Right lobe of liver (tissue), 4 donors: ENCODE data around the gene IQSEC3.

Source experiments
- CTCF ChIP-seq, 4 donors: fragments of 200-600 bp in 3 of 4; fragments of 450-650 bp in 1 of 4; IDR thresholded peaks; one replicate each; pipeline versions ENCODE4 v1.5.1 to v1.8.0; 2016 to 2022; ENCODE audit warnings: antibody characterized with exemption in 4 of 4, mild to moderate bottlenecking in 2 of 4
- POLR2A ChIP-seq: fragments of 450-650 bp; IDR thresholded peaks from one replicate; pipeline ENCODE4 v1.6.1; 2017; ENCODE audit warnings: antibody characterized with exemption, mild to moderate bottlenecking
- donor health status: DM: no; HTN: no; CAD: no.
- donor health status: DM: no; HTN: no; CAD: no.
- donor health status: DM: no; HTN: yes; CAD: no.

DNA sequence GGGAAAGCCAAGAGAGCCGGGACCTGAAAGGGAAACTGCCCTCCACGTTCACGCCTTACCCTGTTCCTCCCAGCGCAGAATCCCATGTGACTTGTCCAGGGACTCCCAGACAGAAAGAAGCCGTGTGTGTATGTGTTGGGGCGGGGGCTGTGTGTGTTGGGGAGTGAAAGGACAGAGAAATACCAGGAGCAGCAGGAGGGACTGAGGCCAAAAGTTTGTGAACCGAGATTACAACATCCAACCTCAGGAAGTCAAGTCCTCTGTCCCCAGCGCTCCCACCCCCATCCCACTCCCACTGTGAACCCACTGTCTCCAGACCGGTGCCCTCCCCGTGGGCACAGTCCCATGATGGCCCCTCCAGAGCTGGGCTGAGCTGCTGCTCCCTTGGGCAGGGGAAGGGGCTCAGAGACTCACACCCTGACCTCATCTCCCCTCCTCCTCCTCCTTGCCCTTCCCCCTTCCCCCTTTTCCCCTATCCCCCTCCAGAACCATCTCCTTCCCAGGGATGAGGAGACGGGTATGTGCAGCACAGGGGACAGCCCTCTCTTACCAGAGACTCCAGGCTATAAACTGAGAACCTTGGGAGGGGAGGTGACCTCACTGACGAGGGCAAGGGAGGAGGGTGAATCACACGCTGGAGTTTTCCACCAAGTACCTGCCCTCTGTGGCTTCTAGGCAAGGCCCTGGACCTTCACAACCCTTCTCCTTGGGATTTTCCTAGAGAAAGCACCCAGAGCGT is 147.6 kb downstream of the IQSEC3 start, which contains the start of gene SLC6A12:
- TF ChIP-seq CTCF (IDR thresholded peaks at IDR 0.05) (no peak), POLR2A (no peak)
